Keratinocyte (primary cell): ENCODE data around the gene DNAJA4. TPM values are rescaled to one million over a fixed set of nuclear protein-coding genes. Genes with fewer than 3 reads are reported as not detected.

Experiments
- DNase-seq: peaks from one replicate; pipeline ENCODE4 v3.0.0-alpha.2; 2011; ENCODE audit warnings: low read depth, missing footprints, low spot score
- FAIRE-seq: peaks from 2 replicates; lab custom pipeline; 2011; peaks lifted over from hg19 to GRCh38; lab: Jason Lieb, UNC
- H2AFZ ChIP-seq: 2 replicates; pipeline ENCODE4 v1.6.0; 2012; ENCODE audit warnings: low read length, control low read depth, inconsistent platforms; ENCODE audit not compliant: control insufficient read depth
- H3K27ac ChIP-seq: 2 replicates; pipeline ENCODE4 v1.5.1; 2011; ENCODE audit warnings: low read length; ENCODE audit not compliant: control insufficient read depth, insufficient read depth
- H3K27me3 ChIP-seq: 3 replicates; pipeline ENCODE4 v1.6.0; 2011; ENCODE audit warnings: low read length; ENCODE audit not compliant: control insufficient read depth, insufficient read depth; ENCODE audit errors: extremely low read depth
- H3K36me3 ChIP-seq, 2 experiments: 2 replicates in 1 of 2; 3 replicates in 1 of 2; pipeline ENCODE4 v1.5.1; 2011; ENCODE audit warnings: low read length in 2 of 2, mild to moderate bottlenecking in 1 of 2; ENCODE audit not compliant: control insufficient read depth in 2 of 2, insufficient read depth in 2 of 2; ENCODE audit errors: extremely low read depth in 1 of 2
- H3K4me1 ChIP-seq: 3 replicates; pipeline ENCODE4 v1.5.1; 2011; ENCODE audit warnings: low read length; ENCODE audit not compliant: control insufficient read depth, insufficient read depth; ENCODE audit errors: extremely low read depth
- H3K4me2 ChIP-seq: 3 replicates; pipeline ENCODE4 v1.6.0; 2011; ENCODE audit warnings: low read depth, low read length; ENCODE audit not compliant: control insufficient read depth, insufficient read depth; ENCODE audit errors: extremely low read depth
- H3K4me3 ChIP-seq, 3 experiments: fragments of 200-600 bp in 1 of 3; sonication (generic) in 1 of 3; 2 replicates in 2 of 3; 3 replicates in 1 of 3; pipeline ENCODE4 v1.5.1; 2011 to 2016; ENCODE audit warnings: low read length in 3 of 3, mild to moderate bottlenecking in 3 of 3, control low read depth in 2 of 3, inconsistent platforms in 1 of 3, low read depth in 1 of 3, mixed read lengths in 1 of 3, mixed run types in 1 of 3, moderate library complexity in 1 of 3; ENCODE audit not compliant: control insufficient read depth in 2 of 3, insufficient read depth in 2 of 3; ENCODE audit errors: extremely low read depth in 1 of 3
- H3K79me2 ChIP-seq: 2 replicates; pipeline ENCODE4 v1.6.0; 2012; ENCODE audit warnings: low read length; ENCODE audit not compliant: control insufficient read depth, insufficient read depth
- H3K9ac ChIP-seq: 3 replicates; pipeline ENCODE4 v1.6.0; 2011; ENCODE audit warnings: low read length; ENCODE audit not compliant: control insufficient read depth, insufficient read depth; ENCODE audit errors: extremely low read depth
- H3K9me1 ChIP-seq: 3 replicates; pipeline ENCODE4 v1.6.0; 2011; ENCODE audit warnings: low read length; ENCODE audit not compliant: control insufficient read depth, insufficient read depth; ENCODE audit errors: extremely low read depth
- H3K9me3 ChIP-seq: 2 replicates; pipeline ENCODE4 v1.5.1; 2012; ENCODE audit warnings: low read depth, low read length; ENCODE audit not compliant: control insufficient read depth
- H4K20me1 ChIP-seq: 3 replicates; pipeline ENCODE4 v1.6.0; 2011; ENCODE audit warnings: low read length; ENCODE audit not compliant: control insufficient read depth, insufficient read depth; ENCODE audit errors: extremely low read depth
- CTCF ChIP-seq, 3 experiments: IDR thresholded peaks in 1 of 3; conservative IDR thresholded peaks in 1 of 3; optimal IDR thresholded peaks in 1 of 3; 2 replicates in 2 of 3; 3 replicates in 1 of 3; pipeline versions ENCODE3 to v1.5.1; 2011; ENCODE audit warnings: low read length in 3 of 3, mild to moderate bottlenecking in 3 of 3, moderate library complexity in 2 of 3, control low read depth in 1 of 3, inconsistent platforms in 1 of 3; ENCODE audit not compliant: insufficient read depth in 2 of 3; ENCODE audit errors: extremely low read depth in 1 of 3
- EZH2 ChIP-seq: IDR thresholded peaks from one replicate; pipeline ENCODE4 v1.6.1; 2012; ENCODE audit warnings: inconsistent platforms, mild to moderate bottlenecking, low read length, moderate library complexity
- dilution Hi-C: fragments of 300-500 bp; cut with MboI; formaldehyde crosslinking; loops from one replicate; pipeline ENCODE4 v1.7.0; 2020; ENCODE audit warnings: low sequenced_read_pairs; ENCODE audit not compliant: extremely low pct_ligation_motif_present
- polyA plus RNA-seq, 5 experiments: library from polyadenylated mRNA; depleted of rRNA in 3 of 5; stranded (reverse) in 3 of 5; stranded (forward) in 1 of 5; unstranded in 1 of 5; fragments of >200 nt; gene quantifications; 1 replicate in 1 of 5; 2 replicates in 3 of 5; 3 replicates in 1 of 5; pipeline versions ENCODE4 v1.2.1 to v1.2.3, GENCODE V29; 2011 to 2012; ENCODE audit warnings: missing spikeins in 2 of 5, low read depth in 1 of 5, low replicate concordance in 1 of 5

Gene DNAJA4
- polyA plus RNA-seq, 1 donor (not counting 4 experiments of a cell fraction or from before 2014, with no cell fraction given), result 4.1 TPM

- Histone ChIP-seq H3K79me2 (no peaks in the 10 kb centered on the region), H3K27ac (no peak overlapping the region), H3K9ac (no peak overlapping the region), H3K27me3 (peaks cover 11% of the 10 kb centered on the region), H4K20me1 (no peaks in the 10 kb centered on the region), H3K4me2 (no peak overlapping the region), H3K9me1 (no peaks in the 10 kb centered on the region), H3K4me1 (no peaks in the 10 kb centered on the region), H3K4me3 (no peak overlapping the region), H3K9me3 (no peaks in the 10 kb centered on the region), H3K36me3 (no peaks in the 10 kb centered on the region), H2AFZ (no peak overlapping the region)
- DNase-seq (no peak), FAIRE-seq (no peak)
- TF ChIP-seq EZH2 (no peak), CTCF (optimal IDR thresholded peaks at IDR 0.05 in 1 of 3, IDR thresholded peaks at IDR 0.05 in 1 of 3, conservative IDR thresholded peaks at IDR 0.05 in 1 of 3; ENCODE audit: extremely low read depth in 1 of 3, insufficient read depth in 2 of 3, low read length in 3 of 3) (no peak)
- dilution Hi-C loops, result no loop called here
Observed at GRCh38 chr15:78239811-78240210, 24.6 kb upstream of the DNAJA4 start.

- no peak overlapping the region for H2AFZ ChIP-seq
Observed at GRCh38 chr15:78241017-78241416, 23.3 kb upstream of the DNAJA4 start.

More at GRCh38 chr15:78241017-78241416, 23.3 kb upstream of the DNAJA4 start:
- no peak overlapping the region for H3K9ac ChIP-seq
- H3K4me1 ChIP-seq, result no peaks in the 10 kb centered on the region
- H3K79me2 ChIP-seq, result no peaks in the 10 kb centered on the region
- H4K20me1 ChIP-seq, result no peaks in the 10 kb centered on the region
- TF ChIP-seq EZH2, result no peak
- peak; percentile 66 to 93 (median 93) for TF ChIP-seq CTCF (optimal IDR thresholded peaks at IDR 0.05 in 1 of 3, IDR thresholded peaks at IDR 0.05 in 1 of 3, conservative IDR thresholded peaks at IDR 0.05 in 1 of 3; ENCODE audit: extremely low read depth in 1 of 3, insufficient read depth in 2 of 3, low read length in 3 of 3)
- FAIRE-seq (no peak), DNase-seq (no peak)
- H3K36me3 ChIP-seq, result no peaks in the 10 kb centered on the region
- H3K27ac ChIP-seq, result no peak overlapping the region
- H3K9me1 ChIP-seq, result no peaks in the 10 kb centered on the region
- dilution Hi-C loops, result no loop called here
- no peak overlapping the region for H3K4me3 ChIP-seq
- no peaks in the 10 kb centered on the region for H3K9me3 ChIP-seq
- peaks cover 5% of the 10 kb centered on the region for H3K27me3 ChIP-seq
- no peak overlapping the region for H3K4me2 ChIP-seq
